H1 (cell line): Measurements from ENCODE around the gene BLNK. TPM values are rescaled to one million over a fixed set of nuclear protein-coding genes. Genes with fewer than 3 reads are reported as not detected.

Source experiments
- CTCF ChIA-PET: fragments of 300-600 bp; sonication (Branson Sonifier 250); formaldehyde crosslinking; loops from one replicate; lab custom pipeline; 2021; ENCODE audit not compliant: partially characterized antibody; lab: Charles Lee
- POLR2A ChIA-PET: fragments of 300-600 bp; sonication (Branson Sonifier 250); formaldehyde crosslinking; loops from one replicate; lab custom pipeline; 2021; ENCODE audit warnings: inconsistent platforms; ENCODE audit not compliant: partially characterized antibody; lab: Charles Lee
- DNase-seq, 2 experiments: peaks; one replicate each; pipeline versions ENCODE4 v3.0.0 to v3.0.0-alpha.2; 2010 to 2022; ENCODE audit warnings: low spot score in 2 of 2, low read depth in 1 of 2, mixed read lengths in 1 of 2
- FAIRE-seq: peaks from 2 replicates; lab custom pipeline; 2011; peaks lifted over from hg19 to GRCh38; lab: Jason Lieb, UNC
- H2AFZ ChIP-seq: 2 replicates; pipeline ENCODE4 v1.8.1; 2012; ENCODE audit warnings: low read length, inconsistent platforms
- H2AK5ac ChIP-seq: 2 replicates; pipeline ENCODE4 v1.6.1; 2013; ENCODE audit warnings: low read depth, low read length
- H2BK120ac ChIP-seq: replicated peaks from 2 replicates; pipeline ENCODE3; 2013; ENCODE audit warnings: low read depth, low read length, inconsistent platforms
- H2BK12ac ChIP-seq: 2 replicates; pipeline ENCODE4 v1.6.1; 2013; ENCODE audit warnings: low read depth, low read length
- H2BK15ac ChIP-seq: 2 replicates; pipeline ENCODE4 v1.6.1; 2013; ENCODE audit warnings: low read length
- H2BK20ac ChIP-seq: 2 replicates; pipeline ENCODE4 v1.6.1; 2013; ENCODE audit warnings: low read length
- H2BK5ac ChIP-seq: 2 replicates; pipeline ENCODE4 v1.6.1; 2013; ENCODE audit warnings: low read depth, low read length
- H3K14ac ChIP-seq: 2 replicates; pipeline ENCODE4 v1.6.1; 2013; ENCODE audit warnings: inconsistent platforms; ENCODE audit not compliant: insufficient read length
- H3K18ac ChIP-seq: 2 replicates; pipeline ENCODE4 v1.6.1; 2013; ENCODE audit warnings: low read length; ENCODE audit errors: extremely low read depth
- H3K23ac ChIP-seq: 2 replicates; pipeline ENCODE4 v1.6.1; 2013; ENCODE audit warnings: inconsistent platforms; ENCODE audit not compliant: insufficient read length
- H3K23me2 ChIP-seq: 2 replicates; pipeline ENCODE4 v1.6.1; 2013; ENCODE audit warnings: low read depth, low read length
- H3K27ac ChIP-seq: 2 replicates; pipeline ENCODE4 v1.6.1; 2011; ENCODE audit warnings: low read depth, low read length, inconsistent platforms
- H3K27me3 ChIP-seq, 4 experiments: replicated peaks in 1 of 4; 1 replicate in 1 of 4; 2 replicates in 3 of 4; pipeline versions ENCODE4 v1.6.1 to v1.8.1; 2011 to 2013; ENCODE audit warnings: low read length in 3 of 4, mild to moderate bottlenecking in 3 of 4, inconsistent platforms in 2 of 4, mixed read lengths in 2 of 4, moderate library complexity in 1 of 4; ENCODE audit not compliant: control insufficient read depth in 3 of 4, insufficient read depth in 3 of 4; ENCODE audit errors: extremely low read depth in 1 of 4
- H3K36me3 ChIP-seq, 4 experiments: 2 replicates each; pipeline versions ENCODE4 v1.6.1 to v1.8.1; 2011 to 2013; ENCODE audit warnings: mild to moderate bottlenecking in 4 of 4, low read length in 3 of 4, moderate library complexity in 2 of 4, control low read depth in 1 of 4, inconsistent platforms in 1 of 4; ENCODE audit not compliant: insufficient read depth in 4 of 4, control insufficient read depth in 2 of 4
- H3K4ac ChIP-seq: replicated peaks from 2 replicates; pipeline ENCODE3; 2013; ENCODE audit warnings: low read length, low read depth, mixed read lengths, inconsistent platforms; ENCODE audit not compliant: insufficient read length
- H3K4me1 ChIP-seq, 4 experiments: replicated peaks in 1 of 4; 1 replicate in 1 of 4; 2 replicates in 3 of 4; pipeline versions ENCODE4 v1.6.1 to v1.8.1; 2011 to 2013; ENCODE audit warnings: low read length in 3 of 4, inconsistent platforms in 2 of 4, mixed read lengths in 1 of 4; ENCODE audit not compliant: insufficient read depth in 4 of 4, control insufficient read depth in 3 of 4
- H3K4me2 ChIP-seq, 2 experiments: 2 replicates each; pipeline versions ENCODE4 v1.6.1 to v1.8.1; 2011 to 2013; ENCODE audit warnings: low read depth in 2 of 2, low read length in 2 of 2, control low read depth in 1 of 2, inconsistent platforms in 1 of 2, mild to moderate bottlenecking in 1 of 2; ENCODE audit not compliant: insufficient read depth in 1 of 2
- H3K4me3 ChIP-seq, 4 experiments: fragments of 200-600, 300-600 bp in 1 of 4; sonication (generic), shearing (Covaris generic), sonication (Bioruptor Twin) in 1 of 4; 2 replicates each; pipeline versions ENCODE4 v1.5.1 to v1.8.1; 2011 to 2016; ENCODE audit warnings: low read length in 4 of 4, low read depth in 3 of 4, control low read depth in 2 of 4, inconsistent platforms in 2 of 4, mild to moderate bottlenecking in 2 of 4, mixed read lengths in 1 of 4, moderate library complexity in 1 of 4; ENCODE audit not compliant: insufficient read depth in 2 of 4; ENCODE audit errors: extremely low read depth in 1 of 4
- H3K56ac ChIP-seq: replicated peaks from 2 replicates; pipeline ENCODE3; 2013; ENCODE audit warnings: low read depth, mild to moderate bottlenecking, mixed read lengths, low read length, inconsistent platforms; ENCODE audit not compliant: insufficient read length
- H3K79me1 ChIP-seq: 2 replicates; pipeline ENCODE4 v1.6.1; 2013; ENCODE audit warnings: low read depth, low read length, control low read depth
- H3K79me2 ChIP-seq, 2 experiments: 2 replicates each; pipeline versions ENCODE4 v1.6.1 to v1.8.1; 2012 to 2013; ENCODE audit warnings: low read length in 2 of 2, mild to moderate bottlenecking in 2 of 2, inconsistent platforms in 1 of 2; ENCODE audit not compliant: insufficient read depth in 2 of 2, control insufficient read depth in 1 of 2
- H3K9ac ChIP-seq, 4 experiments: replicated peaks in 1 of 4; 1 replicate in 1 of 4; 2 replicates in 3 of 4; pipeline versions ENCODE4 v1.6.1 to v1.8.1; 2011 to 2013; ENCODE audit warnings: low read depth in 3 of 4, low read length in 3 of 4, control low read depth in 2 of 4, mild to moderate bottlenecking in 2 of 4, moderate library complexity in 2 of 4, inconsistent platforms in 1 of 4; ENCODE audit errors: extremely low read depth in 1 of 4
- H3K9me3 ChIP-seq, 2 experiments: 2 replicates each; pipeline versions ENCODE4 v1.6.1 to v1.8.1; 2012 to 2013; ENCODE audit warnings: mild to moderate bottlenecking in 2 of 2, moderate library complexity in 2 of 2, control low read depth in 1 of 2, inconsistent platforms in 1 of 2, low read depth in 1 of 2, low read length in 1 of 2, mixed read lengths in 1 of 2; ENCODE audit not compliant: insufficient read depth in 2 of 2
- H4K20me1 ChIP-seq, 2 experiments: replicated peaks in 1 of 2; 2 replicates each; pipeline versions ENCODE3 to v1.8.1; 2011 to 2013; ENCODE audit warnings: inconsistent platforms in 2 of 2, low read length in 2 of 2, mild to moderate bottlenecking in 1 of 2; ENCODE audit not compliant: insufficient read depth in 2 of 2, control insufficient read depth in 1 of 2
- H4K5ac ChIP-seq: 2 replicates; pipeline ENCODE4 v1.6.1; 2013; ENCODE audit warnings: low read length, low read depth, mixed read lengths, inconsistent platforms; ENCODE audit not compliant: insufficient read length
- H4K8ac ChIP-seq: 2 replicates; pipeline ENCODE4 v1.8.0; 2013; ENCODE audit warnings: mild to moderate bottlenecking, moderate library complexity, low read length, inconsistent platforms; ENCODE audit not compliant: insufficient read depth; ENCODE audit errors: extremely low read depth
- H4K91ac ChIP-seq: replicated peaks from 2 replicates; pipeline ENCODE3; 2013; ENCODE audit warnings: low read length, mixed read lengths, inconsistent platforms; ENCODE audit not compliant: insufficient read length
- ATF3 ChIP-seq: IDR thresholded peaks from 2 replicates; pipeline ENCODE4 v1.6.1; 2011; ENCODE audit warnings: low read depth, mild to moderate bottlenecking, low read length; ENCODE audit not compliant: insufficient read depth
- BACH1 ChIP-seq: IDR thresholded peaks from 2 replicates; pipeline ENCODE4 v1.6.1; 2012; ENCODE audit warnings: low read length, improper control_type of control experiment
- CREB1 ChIP-seq: IDR thresholded peaks from 2 replicates; pipeline ENCODE4 v1.6.1; 2012; ENCODE audit warnings: inconsistent platforms
- E2F6 ChIP-seq: IDR thresholded peaks from 2 replicates; pipeline ENCODE4 v1.6.1; 2012; ENCODE audit warnings: inconsistent platforms
- GABPA ChIP-seq: IDR thresholded peaks from 2 replicates; pipeline ENCODE4 v1.6.1; 2011; ENCODE audit warnings: mild to moderate bottlenecking, low read length, moderate library complexity, borderline replicate concordance; ENCODE audit not compliant: insufficient read depth
- GTF2F1 ChIP-seq: IDR thresholded peaks from 2 replicates; pipeline ENCODE4 v1.6.1; 2012; ENCODE audit warnings: low read depth, low read length, improper control_type of control experiment, borderline replicate concordance
- KDM4A ChIP-seq: IDR thresholded peaks from one replicate; pipeline ENCODE4 v1.7.1; 2012; ENCODE audit warnings: low read depth, mild to moderate bottlenecking, moderate library complexity, low read length, inconsistent platforms; ENCODE audit not compliant: severe bottlenecking
- MAFK ChIP-seq: IDR thresholded peaks from 2 replicates; pipeline ENCODE4 v1.6.1; 2012; ENCODE audit warnings: low read depth, mild to moderate bottlenecking, improper control_type of control experiment, low read length
- NANOG ChIP-seq: IDR thresholded peaks from 2 replicates; pipeline ENCODE4 v1.6.1; 2011; ENCODE audit warnings: low read length, low read depth, mild to moderate bottlenecking, inconsistent platforms; ENCODE audit not compliant: insufficient read depth, poor library complexity, severe bottlenecking
- NRF1 ChIP-seq: IDR thresholded peaks from 2 replicates; pipeline ENCODE4 v1.6.1; 2011; ENCODE audit warnings: mild to moderate bottlenecking, low read depth, low read length, improper control_type of control experiment
- POLR2A ChIP-seq, 2 experiments: IDR thresholded peaks; 1 replicate in 1 of 2; 2 replicates in 1 of 2; pipeline ENCODE4 v1.6.1; 2011; ENCODE audit warnings: low read depth in 2 of 2, low read length in 2 of 2, mild to moderate bottlenecking in 2 of 2; ENCODE audit errors: control extremely low read depth in 1 of 2
- SP1 ChIP-seq: IDR thresholded peaks from 2 replicates; pipeline ENCODE4 v1.6.1; 2011; ENCODE audit warnings: low read depth, low read length
- USF2 ChIP-seq: IDR thresholded peaks from 2 replicates; pipeline ENCODE4 v1.6.1; 2011; ENCODE audit warnings: low read length, improper control_type of control experiment
- WGBS, 2 experiments: shearing (Covaris generic) in 1 of 2; methylation state at CpG; one replicate each; pipeline versions ENCODE4 v1.1.6 to v1.1.7; 2013 to 2015; ENCODE audit warnings: low lambda C conversion rate in 2 of 2, mixed read lengths in 2 of 2, inconsistent platforms in 1 of 2, low coverage in 1 of 2, missing lambda C conversion rate in 1 of 2; ENCODE audit not compliant: insufficient replicate concordance in 2 of 2, insufficient coverage in 1 of 2, insufficient read length in 1 of 2; ENCODE audit errors: extremely low coverage in 1 of 2, missing lambda C conversion rate in 1 of 2; 5-methylcytosine and 5-hydroxymethylcytosine counted together
- polyA plus RNA-seq, 7 experiments: library from polyadenylated mRNA; depleted of rRNA in 3 of 7; stranded (reverse) in 5 of 7; unstranded in 2 of 7; fragments of >200 nt in 5 of 7; fragments of 200-250 nt in 2 of 7; gene quantifications; 1 replicate in 5 of 7; 2 replicates in 1 of 7; 4 replicates in 1 of 7; pipeline versions ENCODE4 v1.2.1 to v1.2.3, GENCODE V29; 2011 to 2013; ENCODE audit warnings: missing spikeins in 2 of 7, mixed read lengths in 2 of 7
- total RNA-seq: library from RNA; stranded (reverse); fragmentation: NEBNext Ultra II Directional; extraction: Animal tissue kit (Norgen Biotek cat#: 25700); gene quantifications from 2 replicates; pipeline ENCODE4 v1.2.1, GENCODE V29; 2021

Gene BLNK
- total and polyA plus RNA-seq, 2 of the 8 experiments (the other 6 are each of a cell fraction or from before 2014, with no cell fraction given) = not detected

- Histone ChIP-seq H2BK5ac (no peak overlapping the region), H3K4me1 (no peaks in the 10 kb centered on the region), H3K4me3 (no peak overlapping the region), H3K56ac (no peak overlapping the region), H3K18ac (no peak overlapping the region), H4K91ac (no peak overlapping the region), H2AFZ (no peak overlapping the region), H4K5ac (no peak overlapping the region), H3K23ac (no peak overlapping the region), H2BK120ac (no peak overlapping the region), H3K14ac (no peak overlapping the region), H2BK20ac (no peak overlapping the region), H3K9ac (no peak overlapping the region), H3K79me2 (no peaks in the 10 kb centered on the region), H4K20me1 (no peaks in the 10 kb centered on the region), H2AK5ac (no peak overlapping the region), H3K27me3 (no peaks in the 10 kb centered on the region), H3K9me3 (peaks cover 1 to 6% of the 10 kb centered on the region in 2 experiments; a peak in 2 of 4 replicates), H3K4ac (no peak overlapping the region), H4K8ac (no peak overlapping the region), H3K36me3 (no peaks in the 10 kb centered on the region), H3K23me2 (no peaks in the 10 kb centered on the region), H3K4me2 (no peak overlapping the region), H3K27ac (no peak overlapping the region), H3K79me1 (no peaks in the 10 kb centered on the region), H2BK12ac (no peak overlapping the region), H2BK15ac (no peak overlapping the region)
- no peak for FAIRE-seq
- POLR2A ChIA-PET = no interaction called here
- DNase-seq = no peak
- CTCF ChIA-PET = interaction anchor here (0.6 to 0.7 kb wide), 2 partner anchors 19 to 828 kb away, joined by 3 read pairs; no protein-coding TSS in a partner anchor
- 88% methylated on average over 2 of the region's 2 CpGs; no CpG with 5 or more reads in 1 of the 2 experiments for WGBS, 2 experiments
- no peak for TF ChIP-seq KDM4A
- TF ChIP-seq MAFK = no peak
- TF ChIP-seq SP1 = no peak
- no peak for TF ChIP-seq BACH1
- no peak for TF ChIP-seq POLR2A (IDR thresholded peaks at IDR 0.05; ENCODE audit: control extremely low read depth in 1 of 2, low read depth in 2 of 2, low read length in 2 of 2)
- TF ChIP-seq E2F6 = no peak
- no peak for TF ChIP-seq CREB1
- no peak for TF ChIP-seq USF2
- no peak for TF ChIP-seq ATF3
- TF ChIP-seq NANOG = no peak
- no peak for TF ChIP-seq GABPA
- TF ChIP-seq GTF2F1 = no peak
- no peak for TF ChIP-seq NRF1
These were observed 82.9 kb downstream of the BLNK start for GRCh38 chr10:96188421-96188820.
